H1 (cell line): ENCODE results near the gene CHST11. TPM values are rescaled to one million over a fixed set of nuclear protein-coding genes. Genes with fewer than 3 reads are reported as not detected.

ENCODE experiments used
- CTCF ChIA-PET: fragments of 300-600 bp; sonication (Branson Sonifier 250); formaldehyde crosslinking; loops from one replicate; lab custom pipeline; 2021; ENCODE audit not compliant: partially characterized antibody; lab: Charles Lee
- POLR2A ChIA-PET: fragments of 300-600 bp; sonication (Branson Sonifier 250); formaldehyde crosslinking; loops from one replicate; lab custom pipeline; 2021; ENCODE audit warnings: inconsistent platforms; ENCODE audit not compliant: partially characterized antibody; lab: Charles Lee
- DNase-seq, 2 experiments: peaks; one replicate each; pipeline versions ENCODE4 v3.0.0 to v3.0.0-alpha.2; 2010 to 2022; ENCODE audit warnings: low spot score in 2 of 2, low read depth in 1 of 2, mixed read lengths in 1 of 2
- FAIRE-seq: peaks from 2 replicates; lab custom pipeline; 2011; peaks lifted over from hg19 to GRCh38; lab: Jason Lieb, UNC
- H2AFZ ChIP-seq: 2 replicates; pipeline ENCODE4 v1.8.1; 2012; ENCODE audit warnings: low read length, inconsistent platforms
- H2AK5ac ChIP-seq: 2 replicates; pipeline ENCODE4 v1.6.1; 2013; ENCODE audit warnings: low read depth, low read length
- H2BK120ac ChIP-seq: replicated peaks from 2 replicates; pipeline ENCODE3; 2013; ENCODE audit warnings: low read depth, low read length, inconsistent platforms
- H2BK12ac ChIP-seq: 2 replicates; pipeline ENCODE4 v1.6.1; 2013; ENCODE audit warnings: low read depth, low read length
- H2BK15ac ChIP-seq: 2 replicates; pipeline ENCODE4 v1.6.1; 2013; ENCODE audit warnings: low read length
- H2BK20ac ChIP-seq: 2 replicates; pipeline ENCODE4 v1.6.1; 2013; ENCODE audit warnings: low read length
- H2BK5ac ChIP-seq: 2 replicates; pipeline ENCODE4 v1.6.1; 2013; ENCODE audit warnings: low read depth, low read length
- H3K14ac ChIP-seq: 2 replicates; pipeline ENCODE4 v1.6.1; 2013; ENCODE audit warnings: inconsistent platforms; ENCODE audit not compliant: insufficient read length
- H3K18ac ChIP-seq: 2 replicates; pipeline ENCODE4 v1.6.1; 2013; ENCODE audit warnings: low read length; ENCODE audit errors: extremely low read depth
- H3K23ac ChIP-seq: 2 replicates; pipeline ENCODE4 v1.6.1; 2013; ENCODE audit warnings: inconsistent platforms; ENCODE audit not compliant: insufficient read length
- H3K23me2 ChIP-seq: 2 replicates; pipeline ENCODE4 v1.6.1; 2013; ENCODE audit warnings: low read depth, low read length
- H3K27ac ChIP-seq: 2 replicates; pipeline ENCODE4 v1.6.1; 2011; ENCODE audit warnings: low read depth, low read length, inconsistent platforms
- H3K27me3 ChIP-seq, 4 experiments: replicated peaks in 1 of 4; 1 replicate in 1 of 4; 2 replicates in 3 of 4; pipeline versions ENCODE4 v1.6.1 to v1.8.1; 2011 to 2013; ENCODE audit warnings: low read length in 3 of 4, mild to moderate bottlenecking in 3 of 4, inconsistent platforms in 2 of 4, mixed read lengths in 2 of 4, moderate library complexity in 1 of 4; ENCODE audit not compliant: control insufficient read depth in 3 of 4, insufficient read depth in 3 of 4; ENCODE audit errors: extremely low read depth in 1 of 4
- H3K36me3 ChIP-seq, 4 experiments: 2 replicates each; pipeline versions ENCODE4 v1.6.1 to v1.8.1; 2011 to 2013; ENCODE audit warnings: mild to moderate bottlenecking in 4 of 4, low read length in 3 of 4, moderate library complexity in 2 of 4, control low read depth in 1 of 4, inconsistent platforms in 1 of 4; ENCODE audit not compliant: insufficient read depth in 4 of 4, control insufficient read depth in 2 of 4
- H3K4ac ChIP-seq: replicated peaks from 2 replicates; pipeline ENCODE3; 2013; ENCODE audit warnings: low read length, low read depth, mixed read lengths, inconsistent platforms; ENCODE audit not compliant: insufficient read length
- H3K4me1 ChIP-seq, 4 experiments: replicated peaks in 1 of 4; 1 replicate in 1 of 4; 2 replicates in 3 of 4; pipeline versions ENCODE4 v1.6.1 to v1.8.1; 2011 to 2013; ENCODE audit warnings: low read length in 3 of 4, inconsistent platforms in 2 of 4, mixed read lengths in 1 of 4; ENCODE audit not compliant: insufficient read depth in 4 of 4, control insufficient read depth in 3 of 4
- H3K4me2 ChIP-seq, 2 experiments: 2 replicates each; pipeline versions ENCODE4 v1.6.1 to v1.8.1; 2011 to 2013; ENCODE audit warnings: low read depth in 2 of 2, low read length in 2 of 2, control low read depth in 1 of 2, inconsistent platforms in 1 of 2, mild to moderate bottlenecking in 1 of 2; ENCODE audit not compliant: insufficient read depth in 1 of 2
- H3K4me3 ChIP-seq, 4 experiments: fragments of 200-600, 300-600 bp in 1 of 4; sonication (generic), shearing (Covaris generic), sonication (Bioruptor Twin) in 1 of 4; 2 replicates each; pipeline versions ENCODE4 v1.5.1 to v1.8.1; 2011 to 2016; ENCODE audit warnings: low read length in 4 of 4, low read depth in 3 of 4, control low read depth in 2 of 4, inconsistent platforms in 2 of 4, mild to moderate bottlenecking in 2 of 4, mixed read lengths in 1 of 4, moderate library complexity in 1 of 4; ENCODE audit not compliant: insufficient read depth in 2 of 4; ENCODE audit errors: extremely low read depth in 1 of 4
- H3K56ac ChIP-seq: replicated peaks from 2 replicates; pipeline ENCODE3; 2013; ENCODE audit warnings: low read depth, mild to moderate bottlenecking, mixed read lengths, low read length, inconsistent platforms; ENCODE audit not compliant: insufficient read length
- H3K79me1 ChIP-seq: 2 replicates; pipeline ENCODE4 v1.6.1; 2013; ENCODE audit warnings: low read depth, low read length, control low read depth
- H3K79me2 ChIP-seq, 2 experiments: 2 replicates each; pipeline versions ENCODE4 v1.6.1 to v1.8.1; 2012 to 2013; ENCODE audit warnings: low read length in 2 of 2, mild to moderate bottlenecking in 2 of 2, inconsistent platforms in 1 of 2; ENCODE audit not compliant: insufficient read depth in 2 of 2, control insufficient read depth in 1 of 2
- H3K9ac ChIP-seq, 4 experiments: replicated peaks in 1 of 4; 1 replicate in 1 of 4; 2 replicates in 3 of 4; pipeline versions ENCODE4 v1.6.1 to v1.8.1; 2011 to 2013; ENCODE audit warnings: low read depth in 3 of 4, low read length in 3 of 4, control low read depth in 2 of 4, mild to moderate bottlenecking in 2 of 4, moderate library complexity in 2 of 4, inconsistent platforms in 1 of 4; ENCODE audit errors: extremely low read depth in 1 of 4
- H3K9me3 ChIP-seq, 2 experiments: 2 replicates each; pipeline versions ENCODE4 v1.6.1 to v1.8.1; 2012 to 2013; ENCODE audit warnings: mild to moderate bottlenecking in 2 of 2, moderate library complexity in 2 of 2, control low read depth in 1 of 2, inconsistent platforms in 1 of 2, low read depth in 1 of 2, low read length in 1 of 2, mixed read lengths in 1 of 2; ENCODE audit not compliant: insufficient read depth in 2 of 2
- H4K20me1 ChIP-seq, 2 experiments: replicated peaks in 1 of 2; 2 replicates each; pipeline versions ENCODE3 to v1.8.1; 2011 to 2013; ENCODE audit warnings: inconsistent platforms in 2 of 2, low read length in 2 of 2, mild to moderate bottlenecking in 1 of 2; ENCODE audit not compliant: insufficient read depth in 2 of 2, control insufficient read depth in 1 of 2
- H4K5ac ChIP-seq: 2 replicates; pipeline ENCODE4 v1.6.1; 2013; ENCODE audit warnings: low read length, low read depth, mixed read lengths, inconsistent platforms; ENCODE audit not compliant: insufficient read length
- H4K8ac ChIP-seq: 2 replicates; pipeline ENCODE4 v1.8.0; 2013; ENCODE audit warnings: mild to moderate bottlenecking, moderate library complexity, low read length, inconsistent platforms; ENCODE audit not compliant: insufficient read depth; ENCODE audit errors: extremely low read depth
- H4K91ac ChIP-seq: replicated peaks from 2 replicates; pipeline ENCODE3; 2013; ENCODE audit warnings: low read length, mixed read lengths, inconsistent platforms; ENCODE audit not compliant: insufficient read length
- FOSL1 ChIP-seq: IDR thresholded peaks from 2 replicates; pipeline ENCODE4 v1.6.1; 2011; ENCODE audit warnings: mild to moderate bottlenecking, low read depth, low read length, moderate library complexity; ENCODE audit not compliant: insufficient read depth
- MAFK ChIP-seq: IDR thresholded peaks from 2 replicates; pipeline ENCODE4 v1.6.1; 2012; ENCODE audit warnings: low read depth, mild to moderate bottlenecking, improper control_type of control experiment, low read length
- WGBS, 2 experiments: shearing (Covaris generic) in 1 of 2; methylation state at CpG; one replicate each; pipeline versions ENCODE4 v1.1.6 to v1.1.7; 2013 to 2015; ENCODE audit warnings: low lambda C conversion rate in 2 of 2, mixed read lengths in 2 of 2, inconsistent platforms in 1 of 2, low coverage in 1 of 2, missing lambda C conversion rate in 1 of 2; ENCODE audit not compliant: insufficient replicate concordance in 2 of 2, insufficient coverage in 1 of 2, insufficient read length in 1 of 2; ENCODE audit errors: extremely low coverage in 1 of 2, missing lambda C conversion rate in 1 of 2; 5-methylcytosine and 5-hydroxymethylcytosine counted together
- polyA plus RNA-seq, 7 experiments: library from polyadenylated mRNA; depleted of rRNA in 3 of 7; stranded (reverse) in 5 of 7; unstranded in 2 of 7; fragments of >200 nt in 5 of 7; fragments of 200-250 nt in 2 of 7; gene quantifications; 1 replicate in 5 of 7; 2 replicates in 1 of 7; 4 replicates in 1 of 7; pipeline versions ENCODE4 v1.2.1 to v1.2.3, GENCODE V29; 2011 to 2013; ENCODE audit warnings: missing spikeins in 2 of 7, mixed read lengths in 2 of 7
- total RNA-seq: library from RNA; stranded (reverse); fragmentation: NEBNext Ultra II Directional; extraction: Animal tissue kit (Norgen Biotek cat#: 25700); gene quantifications from 2 replicates; pipeline ENCODE4 v1.2.1, GENCODE V29; 2021

Gene CHST11
- total and polyA plus RNA-seq, 2 of the 8 experiments (the other 6 are each of a cell fraction or from before 2014, with no cell fraction given), result 14.4 to 20.8 TPM

DNA sequence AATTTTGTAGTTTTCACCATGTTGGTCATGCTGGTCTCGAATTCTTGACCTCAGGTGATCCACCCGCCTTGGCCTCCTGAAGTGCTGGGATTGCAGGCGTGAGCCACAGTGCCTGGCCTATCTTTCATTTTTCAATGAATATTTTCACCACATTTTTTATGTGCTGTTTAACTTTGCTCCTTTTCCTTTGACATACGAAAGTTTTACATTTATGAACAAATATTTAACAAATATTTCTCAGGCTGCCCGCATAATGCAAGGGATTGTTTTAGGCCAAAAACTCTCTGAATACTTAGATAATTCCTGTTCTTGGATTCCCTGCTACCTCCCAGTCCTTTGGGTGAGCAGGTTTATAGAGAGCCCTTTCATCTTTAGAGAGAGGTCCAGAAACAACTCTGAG lies 8.7 kb upstream of the CHST11 start:
- Histone ChIP-seq H3K56ac (no peak overlapping the region), H3K27me3 (no peaks in the 10 kb centered on the region), H3K36me3 (no peaks in the 10 kb centered on the region), H4K20me1 (no peaks in the 10 kb centered on the region), H2BK12ac (no peak overlapping the region), H3K27ac (no peak overlapping the region), H3K23me2 (no peaks in the 10 kb centered on the region), H3K79me1 (no peaks in the 10 kb centered on the region), H3K4me2 (no peak overlapping the region), H4K91ac (no peak overlapping the region), H3K4ac (no peak overlapping the region), H3K14ac (no peak overlapping the region), H4K5ac (no peak overlapping the region), H2AFZ (no peak overlapping the region), H3K4me1 (peaks cover 0 to 3% (median 1%) of the 10 kb centered on the region in 4 experiments; a peak in 3 of 7 replicates), H2AK5ac (no peak overlapping the region), H2BK20ac (no peak overlapping the region)
- no peak for DNase-seq
- ChIA-PET CTCF (interaction anchor here (0.6 to 1.3 kb wide), 3 partner anchors 66 to 622 kb away, joined by 3 to 6 read pairs (median 3); no protein-coding TSS in a partner anchor), POLR2A (no interaction called here)
- no peak for FAIRE-seq
- TF ChIP-seq MAFK (no peak), FOSL1 (no peak)
- TF ChIP-seq, all 59 proteins: peak for 0
- no peak overlapping the region for H3K4me3 ChIP-seq
- no peak overlapping the region for H4K8ac ChIP-seq
- no peaks in the 10 kb centered on the region for H3K9me3 ChIP-seq
- WGBS, 2 experiments, result 85% methylated on average over 5 of the region's 5 CpGs; no CpG with 5 or more reads in 1 of the 2 experiments
- H3K9ac ChIP-seq, result no peak overlapping the region
- H2BK5ac ChIP-seq, result no peak overlapping the region
- H3K18ac ChIP-seq, result no peak overlapping the region
- H2BK120ac ChIP-seq, result no peak overlapping the region
- no peaks in the 10 kb centered on the region for H3K79me2 ChIP-seq
- H2BK15ac ChIP-seq, result no peak overlapping the region
- H3K23ac ChIP-seq, result no peak overlapping the region
